H1 (cell line): ENCODE data around the gene PTTG2. TPM values are rescaled to one million over a fixed set of nuclear protein-coding genes. Genes with fewer than 3 reads are reported as not detected.
A peak's percentile ranks its signal among the peaks of the same experiment; 100 is the strongest.

Experiments used
- CHD1 ChIP-seq: IDR thresholded peaks from 2 replicates; pipeline ENCODE4 v1.6.1; 2012; ENCODE audit warnings: low read depth, low read length, improper control_type of control experiment
- CTCF ChIP-seq, 3 experiments: IDR thresholded peaks; 1 replicate in 2 of 3; 2 replicates in 1 of 3; pipeline versions ENCODE4 v1.5.1 to v1.6.1; 2011; ENCODE audit warnings: low read length in 3 of 3, mild to moderate bottlenecking in 3 of 3, inconsistent platforms in 2 of 3, low read depth in 1 of 3, moderate library complexity in 1 of 3; ENCODE audit not compliant: insufficient read depth in 1 of 3; ENCODE audit errors: control extremely low read depth in 1 of 3
- EP300 ChIP-seq, 2 experiments: IDR thresholded peaks; 1 replicate in 1 of 2; 2 replicates in 1 of 2; pipeline ENCODE4 v1.6.1; 2011 to 2012; ENCODE audit warnings: low read depth in 2 of 2, low read length in 2 of 2, mild to moderate bottlenecking in 2 of 2, borderline replicate concordance in 1 of 2, inconsistent platforms in 1 of 2, moderate library complexity in 1 of 2
- EZH2 ChIP-seq: fragments of 200-600 bp; sonication (generic); IDR thresholded peaks from 2 replicates; pipeline ENCODE4 v1.7.1; 2012; ENCODE audit warnings: low read depth, mild to moderate bottlenecking, moderate library complexity, low read length, inconsistent platforms; ENCODE audit not compliant: severe bottlenecking
- FOSL1 ChIP-seq: IDR thresholded peaks from 2 replicates; pipeline ENCODE4 v1.6.1; 2011; ENCODE audit warnings: mild to moderate bottlenecking, low read depth, low read length, moderate library complexity; ENCODE audit not compliant: insufficient read depth
- JUND ChIP-seq: IDR thresholded peaks from 2 replicates; pipeline ENCODE4 v1.6.1; 2011; ENCODE audit warnings: mild to moderate bottlenecking, improper control_type of control experiment, low read length
- KDM4A ChIP-seq: IDR thresholded peaks from one replicate; pipeline ENCODE4 v1.7.1; 2012; ENCODE audit warnings: low read depth, mild to moderate bottlenecking, moderate library complexity, low read length, inconsistent platforms; ENCODE audit not compliant: severe bottlenecking
- RBBP5 ChIP-seq: IDR thresholded peaks from 2 replicates; pipeline ENCODE4 v1.7.1; 2012; ENCODE audit warnings: low read depth, mild to moderate bottlenecking, inconsistent platforms, low read length, moderate library complexity, borderline replicate concordance
- RXRA ChIP-seq: IDR thresholded peaks from 2 replicates; pipeline ENCODE4 v1.6.1; 2011; ENCODE audit warnings: low read depth, mild to moderate bottlenecking, low read length, moderate library complexity; ENCODE audit not compliant: insufficient read depth
- SIN3A ChIP-seq, 2 experiments: IDR thresholded peaks in 1 of 2; conservative IDR thresholded peaks in 1 of 2; 2 replicates each; pipeline ENCODE4 v1.6.1; 2011 to 2012; ENCODE audit warnings: low read length in 2 of 2, improper control_type of control experiment in 1 of 2, low read depth in 1 of 2, mild to moderate bottlenecking in 1 of 2
- SP4 ChIP-seq: IDR thresholded peaks from 2 replicates; pipeline ENCODE4 v1.6.1; 2012; ENCODE audit warnings: low read length, inconsistent platforms
- TAF1 ChIP-seq: IDR thresholded peaks from 2 replicates; pipeline ENCODE4 v1.6.1; 2011; ENCODE audit warnings: mild to moderate bottlenecking, low read depth, low read length
- YY1 ChIP-seq: IDR thresholded peaks from 2 replicates; pipeline ENCODE4 v1.6.1; 2011; ENCODE audit warnings: low read depth, mild to moderate bottlenecking, low read length
- polyA plus RNA-seq, 7 experiments: library from polyadenylated mRNA; depleted of rRNA in 3 of 7; stranded (reverse) in 5 of 7; unstranded in 2 of 7; fragments of >200 nt in 5 of 7; fragments of 200-250 nt in 2 of 7; gene quantifications; 1 replicate in 5 of 7; 2 replicates in 1 of 7; 4 replicates in 1 of 7; pipeline versions ENCODE4 v1.2.1 to v1.2.3, GENCODE V29; 2011 to 2013; ENCODE audit warnings: missing spikeins in 2 of 7, mixed read lengths in 2 of 7
- total RNA-seq: library from RNA; stranded (reverse); fragmentation: NEBNext Ultra II Directional; extraction: Animal tissue kit (Norgen Biotek cat#: 25700); gene quantifications from 2 replicates; pipeline ENCODE4 v1.2.1, GENCODE V29; 2021

PTTG2 gene
- total and polyA plus RNA-seq, 2 of the 8 experiments (the other 6 are each of a cell fraction or from before 2014, with no cell fraction given): not detected

GRCh38 chr4:37988670-37989069, 28.5 kb downstream of the PTTG2 start (continued):
- TF ChIP-seq EZH2: no peak
- TF ChIP-seq TAF1: peak; percentile 63; the same call in 1 of the 2 replicates
- TF ChIP-seq SP4: no peak
- TF ChIP-seq CHD1: 0 out of 2 replicates have a peak, but pooled peaks have one; percentile 48
- peak in 1 of 2 experiments; percentile 73; a peak in 1 of 3 replicates for TF ChIP-seq EP300 (IDR thresholded peaks at IDR 0.05; ENCODE audit: borderline replicate concordance in 1 of 2, low read depth in 2 of 2, low read length in 2 of 2)
- TF ChIP-seq FOSL1: no peak
- TF ChIP-seq SIN3A (conservative IDR thresholded peaks at IDR 0.05 in 1 of 2, IDR thresholded peaks at IDR 0.05 in 1 of 2; ENCODE audit: low read depth in 1 of 2, low read length in 2 of 2): no peak
- no peak for TF ChIP-seq JUND
- TF ChIP-seq YY1: no peak
- no peak for TF ChIP-seq KDM4A
- no peak for TF ChIP-seq RXRA
- TF ChIP-seq RBBP5: no peak; the same call in 1 of the 2 replicates
- TF ChIP-seq CTCF (IDR thresholded peaks at IDR 0.05; ENCODE audit: control extremely low read depth in 1 of 3, insufficient read depth in 1 of 3, low read depth in 1 of 3, low read length in 3 of 3): no peak
- TF ChIP-seq, all 59 proteins: peak for 8
